Stimulated activated effector memory CD8-positive, alpha-beta T cell treated with anti-CD3 and anti-CD28 coated beads, Interleukin-12 subunit alpha, Interleukin-12 subunit beta, amount 100 ng/mL, for 72 hours (primary cell): ENCODE measurements around the gene STRBP.

Source experiments
- ATAC-seq: fragments of 150-1000 bp; cut with Tn5 transposase; 2 replicates; pipeline ENCODE4 v1.10.0; 2021
- DNase-seq, 2 donors: peaks; one replicate each; pipeline ENCODE4 v3.0.0; 2021 to 2022; ENCODE audit warnings: low spot score in 2 of 2
- H3K27ac Mint-ChIP-seq: one replicate; pipeline ENCODE4 v1.8.0; 2022; ENCODE audit warnings: mild to moderate bottlenecking, mixed read lengths
- H3K36me3 Mint-ChIP-seq: one replicate; pipeline ENCODE4 v1.8.0; 2022; ENCODE audit warnings: mild to moderate bottlenecking, mixed read lengths
- H3K4me1 Mint-ChIP-seq: one replicate; pipeline ENCODE4 v1.8.0; 2022; ENCODE audit warnings: mixed read lengths
- H3K4me3 Mint-ChIP-seq: one replicate; pipeline ENCODE4 v1.8.0; 2022; ENCODE audit warnings: mild to moderate bottlenecking, mixed read lengths
- H3K9me3 Mint-ChIP-seq: one replicate; pipeline ENCODE4 v1.8.0; 2022; ENCODE audit warnings: mixed read lengths

Gene STRBP

GRCh38 chr9:123120953-123121352, 147.4 kb downstream of the STRBP start:
- no peak for ATAC-seq
- Mint-ChIP-seq H3K4me3 (no peak overlapping the region), H3K36me3 (peaks cover 21% of the 10 kb centered on the region), H3K9me3 (no peaks in the 10 kb centered on the region), H3K27ac (no peak overlapping the region), H3K4me1 (no peaks in the 10 kb centered on the region)
- DNase-seq = no peak

DNA sequence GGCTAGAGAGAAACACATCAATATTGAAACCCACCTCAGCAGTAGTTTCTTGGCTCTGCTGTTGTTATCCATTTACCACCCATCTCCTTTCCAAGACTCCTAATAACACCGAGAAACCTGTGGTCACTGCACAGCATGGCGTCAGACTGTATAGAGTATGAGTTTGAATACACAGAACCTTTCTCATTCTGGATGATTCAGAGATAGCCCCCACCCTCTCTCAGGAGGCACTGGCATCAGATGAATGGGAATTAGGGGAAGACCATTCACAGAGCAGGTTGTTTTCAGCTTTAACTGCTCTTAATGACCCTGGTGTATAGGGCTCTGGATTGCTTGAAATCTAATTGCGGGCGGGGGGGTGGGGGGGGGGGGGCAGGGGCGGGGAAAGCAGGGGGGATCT, 148.3 kb downstream of the STRBP start:
- Mint-ChIP-seq H3K9me3 (no peaks in the 10 kb centered on the region), H3K36me3 (peaks cover 22% of the 10 kb centered on the region), H3K4me1 (no peaks in the 10 kb centered on the region), H3K27ac (no peak overlapping the region), H3K4me3 (no peak overlapping the region)
- ATAC-seq = no peak
- no peak for DNase-seq

GRCh38 chr9:123119566-123119965, 148.8 kb downstream of the STRBP start:
- Mint-ChIP-seq H3K36me3 (peaks cover 26% of the 10 kb centered on the region), H3K4me1 (peaks cover 5% of the 10 kb centered on the region), H3K27ac (no peak overlapping the region), H3K9me3 (no peaks in the 10 kb centered on the region), H3K4me3 (no peak overlapping the region)
- no peak for ATAC-seq
- no peak for DNase-seq

- Mint-ChIP-seq H3K36me3 (peaks cover 16% of the 10 kb centered on the region), H3K27ac (no peak overlapping the region), H3K4me3 (no peak overlapping the region), H3K4me1 (peaks cover 25% of the 10 kb centered on the region), H3K9me3 (no peaks in the 10 kb centered on the region)
- ATAC-seq (no peak), DNase-seq (no peak)
Measured at GRCh38 chr9:123116036-123116435, 152.3 kb downstream of the STRBP start.

DNA sequence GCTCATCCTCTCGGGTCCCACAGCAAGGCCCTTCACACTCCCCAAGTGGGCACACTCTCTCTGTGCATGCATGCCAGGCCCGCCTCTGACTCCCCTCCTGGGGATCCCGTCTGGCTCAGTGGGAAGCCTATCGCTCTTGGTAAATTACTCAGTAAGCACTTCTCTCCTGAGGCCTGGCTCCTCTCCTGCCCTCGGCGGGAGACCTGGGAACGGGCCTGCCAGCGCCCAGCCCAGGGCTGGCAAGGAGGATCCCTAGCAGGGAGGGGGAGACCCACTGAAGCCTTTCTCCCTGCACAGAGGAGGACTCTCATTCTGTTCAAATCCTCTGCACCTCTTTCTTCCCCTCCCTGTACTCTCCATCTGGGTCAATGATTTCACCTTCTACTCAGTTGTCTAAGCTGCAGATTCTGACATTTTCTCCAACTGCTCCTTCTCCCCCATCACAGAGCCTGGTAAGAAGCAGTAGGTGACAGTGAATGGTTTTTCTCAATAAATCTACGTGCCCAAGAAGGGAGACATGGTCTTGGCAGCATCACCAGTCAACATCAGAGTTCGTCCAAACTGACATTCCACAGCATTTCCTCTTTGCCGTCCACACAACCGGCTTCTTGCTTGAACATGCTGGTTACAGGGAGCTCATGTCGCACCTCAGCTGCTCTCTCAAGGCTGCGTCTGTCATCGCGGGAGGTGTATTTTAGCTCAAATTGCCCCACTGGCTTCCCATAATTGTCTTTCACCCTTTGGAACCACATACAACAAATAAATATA, 153.1 kb downstream of the STRBP start:
- H3K36me3 Mint-ChIP-seq = peaks cover 16% of the 10 kb centered on the region
- H3K27ac Mint-ChIP-seq = peak overlapping the region; percentile 82
- H3K4me3 Mint-ChIP-seq = no peak overlapping the region
- H3K4me1 Mint-ChIP-seq = peaks cover 25% of the 10 kb centered on the region
- H3K9me3 Mint-ChIP-seq = no peaks in the 10 kb centered on the region
- ATAC-seq = no peak
- DNase-seq = peak in 1 of 2 donors; percentile 41

GRCh38 chr9:123113185-123113584, 155.2 kb downstream of the STRBP start:
- H3K4me1 Mint-ChIP-seq = peaks cover 25% of the 10 kb centered on the region
- H3K27ac Mint-ChIP-seq = no peak overlapping the region
- DNase-seq (no peak), ATAC-seq (no peak)
- no peak overlapping the region for H3K4me3 Mint-ChIP-seq
- peaks cover 22% of the 10 kb centered on the region for H3K36me3 Mint-ChIP-seq
- H3K9me3 Mint-ChIP-seq = no peaks in the 10 kb centered on the region

- DNase-seq = no peak
- H3K4me3 Mint-ChIP-seq = no peak overlapping the region
- ATAC-seq = peak; percentile 63
- H3K4me1 Mint-ChIP-seq = peaks cover 25% of the 10 kb centered on the region
- peaks cover 17% of the 10 kb centered on the region for H3K36me3 Mint-ChIP-seq
- H3K9me3 Mint-ChIP-seq = no peaks in the 10 kb centered on the region
- peak overlapping the region; percentile 78 for H3K27ac Mint-ChIP-seq
Measured at GRCh38 chr9:123112015-123112975, 156.1 kb downstream of the STRBP start.

- no peak overlapping the region for H3K4me3 Mint-ChIP-seq
- peaks cover 25% of the 10 kb centered on the region for H3K4me1 Mint-ChIP-seq
- no peak for ATAC-seq
- DNase-seq = no peak
- peaks cover 16% of the 10 kb centered on the region for H3K36me3 Mint-ChIP-seq
- H3K9me3 Mint-ChIP-seq = no peaks in the 10 kb centered on the region
- H3K27ac Mint-ChIP-seq = peak overlapping the region; percentile 78
Measured at GRCh38 chr9:123111427-123112014, 156.9 kb downstream of the STRBP start.

GRCh38 chr9:123109540-123110279, 158.7 kb downstream of the STRBP start:
- Mint-ChIP-seq H3K9me3 (no peaks in the 10 kb centered on the region), H3K36me3 (peaks cover 10% of the 10 kb centered on the region), H3K4me1 (peaks cover 21% of the 10 kb centered on the region), H3K4me3 (no peak overlapping the region), H3K27ac (peak overlapping the region; percentile 32)
- no peak for ATAC-seq
- DNase-seq = no peak

DNA sequence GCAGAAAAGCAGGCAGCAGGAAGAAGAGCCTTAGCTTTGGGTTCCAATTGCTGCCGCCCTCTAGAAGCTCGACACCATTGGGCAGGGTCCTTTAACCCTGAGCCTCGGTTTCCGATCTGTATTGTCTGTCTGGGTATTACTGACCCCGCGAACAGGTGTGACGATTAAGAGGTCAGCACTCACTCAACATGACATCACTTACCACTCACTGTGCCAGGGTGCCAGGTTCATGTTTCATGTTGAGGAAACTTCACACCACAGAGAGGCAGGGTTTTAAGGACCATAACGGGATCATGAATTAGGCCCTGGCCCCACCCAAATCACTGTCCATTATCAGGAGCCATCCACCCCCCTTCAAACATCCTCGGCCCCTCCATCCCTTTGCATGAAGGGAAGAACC, 159.4 kb downstream of the STRBP start:
- Mint-ChIP-seq H3K27ac (peak overlapping the region; percentile 32), H3K4me1 (peaks cover 19% of the 10 kb centered on the region), H3K36me3 (peaks cover 17% of the 10 kb centered on the region), H3K4me3 (no peak overlapping the region), H3K9me3 (no peaks in the 10 kb centered on the region)
- ATAC-seq = no peak
- no peak for DNase-seq

DNA sequence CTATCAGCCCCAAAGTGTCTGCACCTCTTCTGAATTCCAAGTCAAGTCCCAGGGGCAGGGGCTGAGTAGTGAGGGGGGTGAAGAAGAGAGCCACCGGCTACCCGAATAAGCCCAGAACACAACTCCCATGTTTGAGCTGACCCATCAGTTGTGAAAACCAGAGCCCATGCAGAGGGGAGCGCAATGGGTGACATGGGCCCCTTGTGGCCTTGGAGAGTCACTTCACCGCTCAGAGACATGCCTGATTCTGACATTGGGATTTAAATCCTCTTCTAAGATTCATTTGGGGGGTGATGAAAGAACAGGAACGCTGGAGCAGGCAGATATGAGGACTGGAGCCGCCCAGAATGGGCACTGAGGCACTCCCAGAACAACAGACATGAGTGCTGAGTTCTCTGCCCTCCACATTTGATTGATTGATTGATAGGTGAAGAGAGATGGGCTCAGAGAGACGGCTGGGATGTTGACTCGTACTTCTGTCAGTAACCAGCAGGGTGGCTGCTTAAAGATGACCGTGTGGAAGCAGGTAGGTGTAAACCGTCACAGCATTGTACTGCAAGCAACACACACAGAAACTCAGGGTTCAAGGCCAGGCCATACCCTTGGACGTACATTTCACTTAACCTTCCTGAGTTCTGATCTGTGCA, 160.6 kb downstream of the STRBP start:
- Mint-ChIP-seq H3K4me3 (no peak overlapping the region), H3K27ac (peak overlapping the region; percentile 32), H3K4me1 (peaks cover 13% of the 10 kb centered on the region), H3K36me3 (peaks cover 29% of the 10 kb centered on the region), H3K9me3 (no peaks in the 10 kb centered on the region)
- ATAC-seq = no peak
- DNase-seq = no peak

- H3K4me3 Mint-ChIP-seq = no peak overlapping the region
- no peaks in the 10 kb centered on the region for H3K9me3 Mint-ChIP-seq
- H3K36me3 Mint-ChIP-seq = peaks cover 49% of the 10 kb centered on the region
- H3K4me1 Mint-ChIP-seq = no peaks in the 10 kb centered on the region
- DNase-seq (no peak), ATAC-seq (no peak)
- peak overlapping the region; percentile 1 for H3K27ac Mint-ChIP-seq
Measured at GRCh38 chr9:123105490-123105889, 162.9 kb downstream of the STRBP start.

DNA sequence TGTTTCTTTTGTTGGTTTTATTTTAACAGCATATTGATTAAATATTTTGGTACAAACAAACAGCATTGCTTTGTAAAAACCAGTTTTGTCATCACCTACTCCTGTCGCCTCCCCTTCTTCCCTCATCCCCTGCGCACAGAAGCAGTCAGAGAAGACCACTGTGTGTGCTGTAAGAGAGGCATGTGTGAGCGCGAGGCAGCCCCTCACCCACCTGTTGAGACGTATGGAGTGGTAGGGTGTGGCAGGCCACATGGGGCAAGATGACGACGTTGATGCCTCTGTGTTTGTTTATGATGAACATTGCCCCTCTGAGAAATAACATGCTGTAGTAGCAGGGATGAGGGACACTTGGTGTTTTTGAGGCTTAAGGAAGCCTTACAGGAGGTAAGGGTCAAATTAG, 163.6 kb downstream of the STRBP start:
- H3K9me3 Mint-ChIP-seq = no peaks in the 10 kb centered on the region
- H3K27ac Mint-ChIP-seq = peak overlapping the region; percentile 1
- ATAC-seq (no peak), DNase-seq (no peak)
- no peak overlapping the region for H3K4me3 Mint-ChIP-seq
- no peaks in the 10 kb centered on the region for H3K4me1 Mint-ChIP-seq
- peaks cover 56% of the 10 kb centered on the region for H3K36me3 Mint-ChIP-seq

GRCh38 chr9:123102375-123103113, 165.8 kb downstream of the STRBP start:
- no peak for ATAC-seq

More at GRCh38 chr9:123102375-123103113, 165.8 kb downstream of the STRBP start:
- H3K9me3 Mint-ChIP-seq = no peaks in the 10 kb centered on the region
- H3K4me3 Mint-ChIP-seq = no peak overlapping the region
- peak overlapping the region; percentile 2 for H3K27ac Mint-ChIP-seq
- DNase-seq = no peak
- H3K36me3 Mint-ChIP-seq = peaks cover 73% of the 10 kb centered on the region
- no peaks in the 10 kb centered on the region for H3K4me1 Mint-ChIP-seq
